ENCODE data around the gene CRYZ.
"Not testable (repeated sequence)": the region's sequence is repeated elsewhere in the genome, so short reads cannot be mapped to it uniquely, and the experiment has no call there.

CRYZ gene

GRCh38 chr1:74677926-74678325 is 54.9 kb downstream of the CRYZ start:
- H3K4me3 ChIP-seq (ENCODE audit: low read length) = no peak overlapping the region
- no peak for TF ChIP-seq ZNF274 (IDR thresholded peaks at IDR 0.05; ENCODE audit: low read depth, low read length)

GRCh38 chr1:74674278-74675048 is 58.4 kb downstream of the CRYZ start:
- H3K4me3 ChIP-seq (ENCODE audit: low read length) = no peak overlapping the region
- TF ChIP-seq ZNF274 (IDR thresholded peaks at IDR 0.05; ENCODE audit: low read depth, low read length) = no peak

- no peak for TF ChIP-seq ZNF274 (IDR thresholded peaks at IDR 0.05; ENCODE audit: low read depth, low read length)
- peak within 1 kb of the TSS; percentile 11; the same call in 1 of the 2 replicates for H3K4me3 ChIP-seq (ENCODE audit: low read length)
Observed at GRCh38 chr1:74673351-74674111, 59.3 kb downstream of the CRYZ start, which contains the start of gene ERICH3. TSS of gene ERICH3 (minus strand) at chr1:74673792. CDS start at chr1:74673519, 273 bp downstream.

- H3K4me3 ChIP-seq (ENCODE audit: low read length) = not testable (repeated sequence)
Observed at GRCh38 chr1:74670866-74671265, 62.0 kb downstream of the CRYZ start.
